Coronary artery (tissue), 2 donors: Measurements from ENCODE around the gene TTC21A.

ENCODE experiments used
- DNase-seq: peaks from one replicate; pipeline ENCODE4 v3.0.0-alpha.2; 2017; ENCODE audit warnings: low spot score
- H3K27ac ChIP-seq, 2 donors: fragments of 200-600 bp; sonication (generic); one replicate each; pipeline ENCODE4 v1.5.1; 2016 to 2019
- H3K4me3 ChIP-seq: fragments of 200-600 bp; sonication (generic); 2 replicates; pipeline ENCODE4 v1.5.1; 2016; ENCODE audit warnings: mild to moderate bottlenecking, moderate library complexity
- TF ChIP-seq, protein P1 (sequence below): fragments of 200-600 bp; sonication (generic); IDR thresholded peaks from one replicate; pipeline ENCODE4 v1.5.1; 2019; ENCODE audit warnings: antibody characterized with exemption

TTC21A gene

DNA sequence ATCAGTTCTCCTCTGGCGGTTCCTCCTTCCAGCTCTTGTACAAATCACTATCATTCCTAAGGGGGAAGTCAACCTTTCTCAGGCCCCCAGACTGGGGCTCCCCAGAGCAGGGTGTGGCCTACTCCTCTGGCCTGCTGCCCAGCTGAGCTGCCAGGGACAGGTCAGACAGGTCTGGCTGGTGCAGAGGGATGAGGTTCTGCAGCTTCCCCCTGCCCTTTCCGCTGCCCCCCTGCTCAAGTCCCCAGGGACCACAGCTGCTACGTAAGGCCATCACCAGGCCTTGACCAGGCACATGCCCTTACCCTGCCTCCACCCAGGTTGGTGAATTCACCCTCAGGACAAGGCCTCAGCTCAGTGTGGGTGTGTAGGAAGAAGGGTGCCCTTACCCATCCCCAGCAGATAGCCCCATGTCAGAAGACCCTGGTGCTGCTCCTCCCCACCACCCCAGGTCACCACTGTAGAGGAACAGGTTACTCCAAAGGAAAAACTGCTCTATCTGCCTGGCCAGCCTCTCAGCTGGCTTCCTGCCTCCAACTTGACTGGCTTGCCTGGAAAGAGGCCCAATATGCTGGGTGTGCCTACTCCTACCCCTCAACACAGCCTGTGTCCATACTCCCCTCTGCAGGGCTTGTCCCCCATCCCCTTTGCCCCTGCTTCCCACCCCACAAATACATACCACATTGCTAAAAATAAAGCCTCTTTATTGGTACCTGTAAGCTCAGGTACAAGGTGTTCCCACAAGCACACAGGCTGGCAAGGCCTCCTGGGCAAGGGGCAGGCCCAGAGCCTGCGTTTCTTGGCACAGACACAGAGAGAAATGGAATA is 33.9 kb downstream of the TTC21A start:
- TF ChIP-seq, protein P1, sequence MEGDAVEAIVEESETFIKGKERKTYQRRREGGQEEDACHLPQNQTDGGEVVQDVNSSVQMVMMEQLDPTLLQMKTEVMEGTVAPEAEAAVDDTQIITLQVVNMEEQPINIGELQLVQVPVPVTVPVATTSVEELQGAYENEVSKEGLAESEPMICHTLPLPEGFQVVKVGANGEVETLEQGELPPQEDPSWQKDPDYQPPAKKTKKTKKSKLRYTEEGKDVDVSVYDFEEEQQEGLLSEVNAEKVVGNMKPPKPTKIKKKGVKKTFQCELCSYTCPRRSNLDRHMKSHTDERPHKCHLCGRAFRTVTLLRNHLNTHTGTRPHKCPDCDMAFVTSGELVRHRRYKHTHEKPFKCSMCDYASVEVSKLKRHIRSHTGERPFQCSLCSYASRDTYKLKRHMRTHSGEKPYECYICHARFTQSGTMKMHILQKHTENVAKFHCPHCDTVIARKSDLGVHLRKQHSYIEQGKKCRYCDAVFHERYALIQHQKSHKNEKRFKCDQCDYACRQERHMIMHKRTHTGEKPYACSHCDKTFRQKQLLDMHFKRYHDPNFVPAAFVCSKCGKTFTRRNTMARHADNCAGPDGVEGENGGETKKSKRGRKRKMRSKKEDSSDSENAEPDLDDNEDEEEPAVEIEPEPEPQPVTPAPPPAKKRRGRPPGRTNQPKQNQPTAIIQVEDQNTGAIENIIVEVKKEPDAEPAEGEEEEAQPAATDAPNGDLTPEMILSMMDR = no peak
- Histone ChIP-seq H3K4me3 (no peak overlapping the region), H3K27ac (peak overlapping the region; percentile 1 to 72)
- DNase-seq = peak; percentile 76

DNA sequence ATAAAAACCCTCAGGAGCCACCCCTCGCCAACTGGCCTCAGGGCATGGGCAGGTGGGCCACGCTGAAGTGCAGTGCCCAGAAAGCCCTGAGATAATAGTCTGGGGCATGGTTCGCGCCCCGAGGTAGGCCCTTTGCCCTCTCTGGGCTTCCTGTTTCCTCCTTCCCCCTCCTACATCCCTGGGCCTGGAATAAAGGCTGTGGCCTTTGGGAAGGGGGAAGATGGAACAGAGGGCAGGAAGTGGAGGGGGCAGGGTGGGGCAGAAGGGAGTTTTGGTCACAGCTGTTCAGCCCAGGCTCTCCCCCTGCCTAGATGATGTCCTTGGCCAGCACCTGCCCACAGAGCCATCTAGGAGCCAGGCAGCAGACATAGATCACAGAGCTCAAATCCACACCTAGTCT is 34.6 kb downstream of the TTC21A start:
- DNase-seq = peak; percentile 61
- TF ChIP-seq, protein P1 = no peak
- Histone ChIP-seq H3K4me3 (no peak overlapping the region), H3K27ac (peak overlapping the region in 1 of 2 donors; percentile 7)

DNA sequence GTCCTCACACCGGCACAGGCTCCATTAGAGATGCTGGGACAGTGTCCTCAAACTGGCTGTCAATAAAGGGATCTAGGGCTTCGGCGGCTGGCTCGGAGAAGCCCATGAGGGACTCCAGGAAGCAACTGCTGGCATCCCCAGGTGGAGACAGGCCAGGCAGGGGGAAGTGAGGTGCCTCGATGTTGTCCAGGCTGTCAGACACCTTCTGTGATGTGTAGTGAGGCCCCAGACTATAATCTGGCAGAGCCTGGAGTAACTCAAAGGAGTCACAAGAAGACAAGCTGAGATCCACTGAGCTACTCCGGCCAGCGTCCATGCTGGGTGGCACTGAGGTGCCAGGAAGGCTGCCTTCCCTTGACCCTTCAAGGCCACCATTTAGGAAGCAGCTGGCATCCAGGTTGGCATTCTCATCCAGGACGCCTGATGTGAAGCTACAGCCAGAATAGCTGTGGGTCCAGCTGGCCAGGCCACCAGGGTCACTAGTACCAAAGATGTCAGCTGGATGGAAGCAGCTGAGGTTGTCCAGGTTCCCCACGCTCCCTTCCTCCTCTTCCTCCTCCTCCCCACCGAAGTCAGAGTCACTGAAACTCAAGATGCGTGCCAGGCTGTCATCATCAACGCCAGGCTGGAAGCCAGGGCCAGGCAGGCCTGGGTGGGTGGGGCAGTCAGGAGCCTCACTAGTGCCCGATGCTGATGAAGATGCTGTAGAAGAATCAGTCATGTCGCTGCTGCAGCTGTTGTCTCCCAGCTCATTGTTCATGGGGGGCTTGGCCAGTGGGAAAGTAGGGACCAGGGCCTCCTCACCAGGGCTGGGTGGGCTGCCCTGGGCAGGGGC is 35.8 kb downstream of the TTC21A start:
- no peak overlapping the region for H3K4me3 ChIP-seq
- peak; percentile 72 for DNase-seq
- TF ChIP-seq, protein P1 = no peak
- peak overlapping the region in 1 of 2 donors; percentile 20 for H3K27ac ChIP-seq

DNA sequence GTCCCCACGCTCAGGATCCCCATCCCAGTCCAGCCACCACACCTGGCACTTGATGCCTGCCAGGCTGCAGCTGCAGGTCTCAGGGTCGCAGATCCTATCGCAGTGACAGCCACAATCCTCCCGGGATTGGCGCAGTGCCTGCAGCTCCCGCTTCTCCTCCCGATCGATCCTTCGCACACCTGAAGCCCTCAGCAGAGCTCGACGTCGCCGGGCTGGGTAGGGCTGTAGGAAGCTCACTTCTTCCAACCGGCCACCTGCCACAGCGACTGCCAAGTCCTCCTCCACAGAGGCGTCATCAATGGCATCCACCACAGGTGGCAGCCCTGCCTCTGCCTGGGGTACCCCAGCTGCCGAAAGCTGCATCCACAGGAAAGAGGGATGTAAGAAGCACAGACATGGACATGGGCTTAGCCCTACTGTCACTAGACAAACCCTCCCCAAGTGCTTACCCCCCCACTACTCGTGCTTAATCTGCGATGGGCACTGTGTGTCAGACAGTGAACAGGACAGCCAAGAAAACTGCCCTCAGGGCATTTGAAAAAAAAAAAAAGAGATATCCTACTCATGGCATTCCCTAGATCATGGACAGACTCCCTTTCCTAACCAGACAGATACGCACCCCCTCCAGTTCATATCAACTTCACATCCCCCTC is 36.7 kb downstream of the TTC21A start:
- DNase-seq = peak; percentile 73
- Histone ChIP-seq H3K27ac (no peak overlapping the region), H3K4me3 (no peak overlapping the region)
- TF ChIP-seq, protein P1 = no peak

DNA sequence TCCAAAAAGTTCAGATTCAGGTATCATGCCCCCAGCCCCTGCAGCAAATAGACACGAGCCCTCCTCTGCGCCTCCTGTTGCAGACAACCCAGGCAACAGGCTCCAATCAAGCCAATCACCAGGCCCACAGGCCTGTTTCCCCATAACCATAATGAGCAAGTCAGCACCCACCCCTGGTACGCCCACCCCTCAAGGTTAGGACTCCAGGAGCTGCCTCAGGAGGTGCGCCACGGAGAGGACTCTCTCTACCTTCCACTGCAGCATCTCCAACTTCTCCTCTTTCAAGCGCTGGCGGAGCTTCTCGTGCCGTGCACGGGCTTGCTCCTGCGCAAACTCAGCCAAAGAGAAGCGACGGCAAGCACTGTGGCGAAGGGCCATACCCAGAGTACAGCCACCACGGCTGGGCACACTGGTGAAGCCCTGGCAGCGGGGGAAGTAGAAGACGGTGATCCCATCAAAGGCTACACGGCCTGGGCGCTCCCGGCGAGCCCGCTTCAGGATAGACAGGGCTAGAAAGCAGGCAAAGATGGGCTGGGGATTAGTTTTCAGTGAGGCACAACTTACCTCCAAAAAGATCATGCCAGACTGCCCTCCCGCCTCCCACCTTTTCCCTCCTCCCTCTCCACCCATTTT is 37.4 kb downstream of the TTC21A start:
- peak; percentile 73 for DNase-seq
- Histone ChIP-seq H3K27ac (peak overlapping the region in 1 of 2 donors; percentile 26), H3K4me3 (no peak overlapping the region)
- TF ChIP-seq, protein P1 = no peak

DNA sequence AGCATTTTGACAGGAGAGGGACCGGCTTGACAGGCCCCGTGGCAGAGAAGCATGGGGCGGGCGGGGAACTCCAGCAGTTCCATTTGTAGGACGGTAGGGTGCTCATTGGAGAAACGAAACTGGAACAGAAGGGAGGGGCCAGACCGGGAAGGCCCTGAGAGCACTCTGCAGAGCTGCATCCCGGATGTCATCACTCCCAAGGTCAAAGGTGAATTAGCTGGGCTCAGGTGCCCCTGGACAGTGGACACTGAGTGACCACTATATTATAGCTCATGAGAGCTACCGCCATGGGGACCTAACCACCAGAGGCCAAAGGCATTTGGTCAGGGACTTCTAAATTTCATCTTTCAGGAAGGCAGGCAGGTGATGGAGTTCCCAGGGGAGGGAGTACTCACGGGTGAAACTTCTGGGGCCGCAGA is 38.6 kb downstream of the TTC21A start:
- H3K4me3 ChIP-seq = peak overlapping the region; percentile 96
- DNase-seq = peak; percentile 76
- peak overlapping the region; percentile 99 to 100 for H3K27ac ChIP-seq
- TF ChIP-seq, protein P1 = no peak
